IMR-90 (cell line): ENCODE data around the gene CENPP. TPM values are rescaled to one million over a fixed set of nuclear protein-coding genes. Genes with fewer than 3 reads are reported as not detected.

ENCODE experiments used
- ATAC-seq: fragments of 200-7000 bp; cut with Tn5 transposase; 2 replicates; pipeline ENCODE4 v1.9.1; 2020; ENCODE audit warnings: low read depth, mild to moderate bottlenecking, moderate library complexity
- BruUV-seq: library from RNA; stranded (reverse); fragments of 400-500 nt; replicated peaks from 2 replicates; lab custom pipeline; 2021; lab: Mats Ljungman, UMichigan
- CTCF ChIA-PET: fragments of 300-600 bp; formaldehyde crosslinking; extraction: SDS; loops from one replicate; lab custom pipeline; 2021; ENCODE audit warnings: antibody characterized with exemption; lab: Yijun Ruan, JAX
- POLR2A ChIA-PET: fragments of 300-600 bp; sonication (Branson Sonifier 250); formaldehyde crosslinking; loops from one replicate; lab custom pipeline; 2022; ENCODE audit warnings: antibody characterized with exemption; ENCODE audit not compliant: unreplicated experiment; lab: Charles Lee
- DNase-seq: peaks from one replicate; pipeline ENCODE4 v3.0.0; 2013
- H2AFZ ChIP-seq: replicated peaks from 2 replicates; pipeline ENCODE3; 2013; ENCODE audit warnings: low read length, mild to moderate bottlenecking; ENCODE audit not compliant: poor library complexity
- H2AK5ac ChIP-seq: 2 replicates; pipeline ENCODE4 v1.6.1; 2013; ENCODE audit warnings: low read depth, low read length, inconsistent platforms
- H2AK9ac ChIP-seq: replicated peaks from 2 replicates; pipeline ENCODE3; 2013; ENCODE audit warnings: mild to moderate bottlenecking, low read depth, low read length, moderate library complexity; ENCODE audit not compliant: poor library complexity
- H2BK120ac ChIP-seq: 2 replicates; pipeline ENCODE4 v1.6.1; 2013; ENCODE audit warnings: low read depth, low read length, inconsistent platforms
- H2BK15ac ChIP-seq: 3 replicates; pipeline ENCODE4 v1.6.1; 2013; ENCODE audit warnings: low read depth, low read length, inconsistent platforms
- H2BK20ac ChIP-seq: 2 replicates; pipeline ENCODE4 v1.6.1; 2013; ENCODE audit warnings: low read depth, mild to moderate bottlenecking, inconsistent platforms, low read length, moderate library complexity
- H2BK5ac ChIP-seq: 2 replicates; pipeline ENCODE4 v1.6.1; 2013; ENCODE audit warnings: mild to moderate bottlenecking, low read depth, low read length, inconsistent platforms; ENCODE audit not compliant: poor library complexity, severe bottlenecking
- H3K14ac ChIP-seq: replicated peaks from 2 replicates; pipeline ENCODE4 v1.6.1; 2013; ENCODE audit warnings: low read depth, low read length, inconsistent platforms
- H3K18ac ChIP-seq: 2 replicates; pipeline ENCODE4 v1.6.1; 2013; ENCODE audit warnings: low read depth, low read length, control low read depth
- H3K23ac ChIP-seq: 2 replicates; pipeline ENCODE4 v1.6.1; 2013; ENCODE audit warnings: low read depth, low read length, inconsistent platforms
- H3K27ac ChIP-seq: 2 replicates; pipeline ENCODE4 v1.5.1; 2013; ENCODE audit warnings: mild to moderate bottlenecking, control low read depth, low read length; ENCODE audit not compliant: insufficient read depth
- H3K27me3 ChIP-seq: 2 replicates; pipeline ENCODE4 v1.6.1; 2013; ENCODE audit warnings: low read length; ENCODE audit not compliant: control insufficient read depth, insufficient read depth
- H3K36me3 ChIP-seq: 2 replicates; pipeline ENCODE4 v1.6.1; 2013; ENCODE audit warnings: low read length, mixed read lengths; ENCODE audit not compliant: control insufficient read depth, insufficient read depth
- H3K4ac ChIP-seq: 2 replicates; pipeline ENCODE4 v1.6.1; 2013; ENCODE audit warnings: low read depth, low read length, inconsistent platforms
- H3K4me1 ChIP-seq: 2 replicates; pipeline ENCODE4 v1.6.1; 2013; ENCODE audit warnings: low read length, mixed read lengths; ENCODE audit not compliant: control insufficient read depth, insufficient read depth
- H3K4me2 ChIP-seq: 2 replicates; pipeline ENCODE4 v1.6.1; 2013; ENCODE audit warnings: low read depth, mild to moderate bottlenecking, control low read depth, low read length, moderate library complexity
- H3K4me3 ChIP-seq: 2 replicates; pipeline ENCODE4 v1.5.1; 2013; ENCODE audit warnings: low read depth, mild to moderate bottlenecking, control low read depth, low read length, moderate library complexity; ENCODE audit not compliant: insufficient read depth
- H3K56ac ChIP-seq: 2 replicates; pipeline ENCODE4 v1.6.1; 2013; ENCODE audit warnings: low read length, inconsistent platforms; ENCODE audit not compliant: insufficient read depth; ENCODE audit errors: extremely low read depth
- H3K79me1 ChIP-seq, 2 experiments: 2 replicates each; pipeline ENCODE4 v1.6.1; 2013; ENCODE audit warnings: low read length in 2 of 2, inconsistent platforms in 1 of 2, low read depth in 1 of 2
- H3K9ac ChIP-seq: 2 replicates; pipeline ENCODE4 v1.6.1; 2013; ENCODE audit warnings: low read depth, low read length, control low read depth
- H3K9me1 ChIP-seq: 2 replicates; pipeline ENCODE4 v1.6.1; 2013; ENCODE audit warnings: low read length, inconsistent platforms; ENCODE audit not compliant: insufficient read depth
- H3K9me3 ChIP-seq: 2 replicates; pipeline ENCODE4 v1.6.1; 2013; ENCODE audit warnings: low read length; ENCODE audit not compliant: control insufficient read depth, insufficient read depth
- H4K20me1 ChIP-seq: 2 replicates; pipeline ENCODE4 v1.6.1; 2013; ENCODE audit warnings: low read length, inconsistent platforms; ENCODE audit not compliant: insufficient read depth
- H4K5ac ChIP-seq: 2 replicates; pipeline ENCODE4 v1.6.1; 2013; ENCODE audit warnings: mild to moderate bottlenecking, low read depth, low read length, control low read depth
- H4K8ac ChIP-seq, 2 experiments: 2 replicates each; pipeline ENCODE4 v1.6.1; 2013; ENCODE audit warnings: low read depth in 2 of 2, low read length in 2 of 2, control low read depth in 1 of 2, inconsistent platforms in 1 of 2
- H4K91ac ChIP-seq: 2 replicates; pipeline ENCODE4 v1.6.1; 2013; ENCODE audit warnings: low read depth, low read length, inconsistent platforms; ENCODE audit not compliant: insufficient read depth
- BHLHE40 ChIP-seq: fragments of 150-350 bp; IDR thresholded peaks from 2 replicates; pipeline ENCODE4 v1.6.1; 2016; ENCODE audit warnings: mild to moderate bottlenecking, low read depth, low read length
- CEBPB ChIP-seq: IDR thresholded peaks from 2 replicates; pipeline ENCODE4 v1.6.1; 2012; ENCODE audit warnings: low read depth, low read length, improper control_type of control experiment
- CHD1 ChIP-seq: IDR thresholded peaks from 2 replicates; pipeline ENCODE4 v1.6.1; 2012; ENCODE audit warnings: low read depth, low read length, improper control_type of control experiment
- CTCF ChIP-seq: conservative IDR thresholded peaks from 2 replicates; pipeline ENCODE4 v1.5.1; 2012; ENCODE audit warnings: mild to moderate bottlenecking, low read depth, low read length, improper control_type of control experiment
- ELK1 ChIP-seq: fragments of 150-350 bp; IDR thresholded peaks from 2 replicates; pipeline ENCODE4 v1.6.1; 2016; ENCODE audit warnings: low read depth, mild to moderate bottlenecking, low read length, moderate library complexity, borderline replicate concordance
- FOS ChIP-seq: fragments of 150-350 bp; IDR thresholded peaks from 2 replicates; pipeline ENCODE4 v1.6.1; 2016; ENCODE audit warnings: low read depth, low read length
- MAFK ChIP-seq: IDR thresholded peaks from 2 replicates; pipeline ENCODE4 v1.6.1; 2012; ENCODE audit warnings: low read depth, low read length, improper control_type of control experiment
- MAZ ChIP-seq: IDR thresholded peaks from 2 replicates; pipeline ENCODE4 v1.6.1; 2012; ENCODE audit warnings: low read depth, mild to moderate bottlenecking, low read length, improper control_type of control experiment, moderate library complexity, borderline replicate concordance
- MXI1 ChIP-seq: IDR thresholded peaks from 2 replicates; pipeline ENCODE4 v1.6.1; 2012; ENCODE audit warnings: low read depth, mild to moderate bottlenecking, low read length, moderate library complexity, borderline replicate concordance
- NFE2L2 ChIP-seq: fragments of 150-350 bp; IDR thresholded peaks from 2 replicates; pipeline ENCODE4 v1.6.1; 2016; ENCODE audit warnings: low read depth, mild to moderate bottlenecking, low read length
- POLR2A ChIP-seq: IDR thresholded peaks from 2 replicates; pipeline ENCODE4 v1.6.1; 2012; ENCODE audit warnings: mild to moderate bottlenecking, low read depth, low read length
- RAD21 ChIP-seq: IDR thresholded peaks from 2 replicates; pipeline ENCODE4 v1.6.1; 2012; ENCODE audit warnings: low read length, improper control_type of control experiment
- RCOR1 ChIP-seq: IDR thresholded peaks from 2 replicates; pipeline ENCODE4 v1.6.1; 2012; ENCODE audit warnings: mild to moderate bottlenecking, low read length, improper control_type of control experiment; ENCODE audit not compliant: insufficient replicate concordance
- RFX5 ChIP-seq: IDR thresholded peaks from 2 replicates; pipeline ENCODE4 v1.8.0; 2012; ENCODE audit warnings: low read depth, mild to moderate bottlenecking, low read length, moderate library complexity
- SMC3 ChIP-seq: fragments of 150-350 bp; IDR thresholded peaks from 2 replicates; pipeline ENCODE4 v1.6.1; 2016; ENCODE audit warnings: low read depth, mild to moderate bottlenecking, antibody characterized with exemption, low read length, moderate library complexity
- USF2 ChIP-seq: fragments of 150-350 bp; IDR thresholded peaks from 2 replicates; pipeline ENCODE4 v1.6.1; 2017; ENCODE audit warnings: mild to moderate bottlenecking, antibody characterized with exemption, low read length, low read depth
- WGBS, 2 experiments: methylation state at CpG; one replicate each; pipeline versions ENCODE4 v1.1.5 to v1.1.7; 2013; ENCODE audit warnings: missing lambda C conversion rate in 2 of 2; ENCODE audit not compliant: insufficient read length in 1 of 2; ENCODE audit errors: extremely low coverage in 2 of 2; 5-methylcytosine and 5-hydroxymethylcytosine counted together
- dilution Hi-C: fragments of 300-500 bp; cut with HindIII; formaldehyde crosslinking; loops from one replicate; pipeline ENCODE4 v1.14.3; 2018; ENCODE audit warnings: low sequenced_read_pairs; ENCODE audit not compliant: unreplicated experiment
- in situ Hi-C: fragments of 300-500 bp; cut with MboI; formaldehyde crosslinking; loops from 3 replicates; pipeline ENCODE4 v1.14.3; 2019; ENCODE audit warnings: low sequenced_read_pairs, inconsistent platforms, mixed read lengths
- intact Hi-C: fragments of 100-400 bp; cut with micrococcal nuclease; formaldehyde crosslinking; loops from 2 replicates; pipeline ENCODE4 v1.10.0; 2022
- polyA plus RNA-seq, 3 experiments: library from polyadenylated mRNA; depleted of rRNA; stranded (reverse); fragments of >200 nt; gene quantifications; 2 replicates each; pipeline ENCODE4 v1.2.3, GENCODE V29; 2012; ENCODE audit warnings: low replicate concordance in 1 of 3
- total RNA-seq: library from RNA; depleted of rRNA; stranded (reverse); fragments of >200 nt; gene quantifications from 2 replicates; pipeline ENCODE4 v1.2.3, GENCODE V29; 2012

The CENPP gene
- total and polyA plus RNA-seq, 2 of the 4 experiments (the other 2 are of a cell fraction) = 1.4 to 2.0 TPM

GRCh38 chr9:92642564-92642963, 316.8 kb downstream of the CENPP start:
- no peak for TF ChIP-seq BHLHE40
- no peak for TF ChIP-seq CEBPB
- TF ChIP-seq FOS = no peak
- no peak for TF ChIP-seq RFX5
- TF ChIP-seq NFE2L2 = no peak
- TF ChIP-seq MAZ = no peak
- no peak for TF ChIP-seq CHD1
- no peak for TF ChIP-seq POLR2A
- TF ChIP-seq MXI1 = no peak
- no peak for TF ChIP-seq MAFK
- TF ChIP-seq RAD21 = no peak
- no peak for TF ChIP-seq CTCF
- TF ChIP-seq USF2 = no peak
- TF ChIP-seq RCOR1 = no peak
- no peak for TF ChIP-seq SMC3
- no peak for TF ChIP-seq ELK1
- H3K4me2 ChIP-seq = no peak overlapping the region
- no peaks in the 10 kb centered on the region for H3K27me3 ChIP-seq
- dilution Hi-C loops = no loop called here
- no peak overlapping the region for H2BK15ac ChIP-seq
- H3K27ac ChIP-seq = no peak overlapping the region
- H3K4ac ChIP-seq = no peak overlapping the region
- H3K4me1 ChIP-seq = no peaks in the 10 kb centered on the region
- ATAC-seq = no peak
- in situ Hi-C loops = no loop called here
- no peak overlapping the region for H4K8ac ChIP-seq
- no peaks in the 10 kb centered on the region for H4K20me1 ChIP-seq
- CTCF ChIA-PET = no interaction called here
- no peak overlapping the region for H2BK5ac ChIP-seq
- peaks cover 3% of the 10 kb centered on the region; the same call in 1 of the 2 replicates for H3K9me1 ChIP-seq
- H2BK120ac ChIP-seq = no peak overlapping the region
- 100% methylated on average over 1 of the region's 7 CpGs; no CpG with 5 or more reads in 1 of the 2 experiments for WGBS, 2 experiments
- no peak for DNase-seq
- BruUV-seq = no TSS peak
- POLR2A ChIA-PET = no interaction called here
- H3K36me3 ChIP-seq = peaks cover 50% of the 10 kb centered on the region
- no peak overlapping the region for H3K56ac ChIP-seq
- no peak overlapping the region for H3K23ac ChIP-seq
- H4K5ac ChIP-seq = no peak overlapping the region
- H3K14ac ChIP-seq = no peak overlapping the region
- H3K9me3 ChIP-seq = no peaks in the 10 kb centered on the region
- H2AK5ac ChIP-seq = no peak overlapping the region
- no peak overlapping the region for H2AK9ac ChIP-seq
- H3K18ac ChIP-seq = no peak overlapping the region
- H3K9ac ChIP-seq = no peak overlapping the region
- H4K91ac ChIP-seq = no peak overlapping the region
- peak overlapping the region; percentile 17 for H2AFZ ChIP-seq
- H3K4me3 ChIP-seq = no peak overlapping the region
- no peak overlapping the region for H2BK20ac ChIP-seq
- peaks cover 13 to 28% of the 10 kb centered on the region in 2 experiments for H3K79me1 ChIP-seq
- intact Hi-C loops = no loop called here
